HL-60 (cell line): ENCODE data around the gene DBP.

Experiments used
- DNase-seq, 2 experiments: peaks; one replicate each; pipeline ENCODE4 v3.0.0-alpha.2; 2010 to 2020; ENCODE audit warnings: low read depth in 1 of 2, low spot score in 1 of 2
- H3K27ac ChIP-seq: fragments of 250-450 bp; sonication (Bioruptor Pico); replicated peaks from 2 replicates; pipeline ENCODE4 v1.5.1; 2020; ENCODE audit warnings: mild to moderate bottlenecking, moderate library complexity
- H3K27me3 ChIP-seq: fragments of 250-450 bp; sonication (Bioruptor Pico); 2 replicates; pipeline ENCODE4 v1.5.1; 2021; ENCODE audit warnings: mild to moderate bottlenecking, moderate library complexity; ENCODE audit not compliant: insufficient read depth, poor library complexity, severe bottlenecking
- H3K4me3 ChIP-seq: replicated peaks from 2 replicates; pipeline ENCODE4 v1.5.1; 2011; ENCODE audit warnings: mild to moderate bottlenecking, control low read depth, low read length; ENCODE audit not compliant: insufficient read depth
- CTCF ChIP-seq: IDR thresholded peaks from one replicate; pipeline ENCODE4 v1.5.1; 2011; ENCODE audit warnings: low read length, control low read depth, inconsistent platforms; ENCODE audit not compliant: insufficient read depth
- GABPA ChIP-seq: IDR thresholded peaks from 2 replicates; pipeline ENCODE4 v1.6.1; 2012; ENCODE audit warnings: low read depth
- POLR2AphosphoS5 ChIP-seq: IDR thresholded peaks from 2 replicates; pipeline ENCODE4 v1.6.1; 2012; ENCODE audit warnings: low read depth
- REST ChIP-seq: IDR thresholded peaks from 2 replicates; pipeline ENCODE4 v1.6.1; 2012; ENCODE audit warnings: low read depth; ENCODE audit not compliant: insufficient replicate concordance
- SPI1 ChIP-seq: IDR thresholded peaks from 2 replicates; pipeline ENCODE4 v1.6.1; 2012; ENCODE audit warnings: low read depth, mild to moderate bottlenecking, borderline replicate concordance

DBP gene

GRCh38 chr19:48603449-48603848 is 33.7 kb downstream of the DBP start:
- no peak for TF ChIP-seq GABPA
- TF ChIP-seq CTCF: no peak
- TF ChIP-seq SPI1: no peak
- Histone ChIP-seq H3K27ac (no peak overlapping the region), H3K4me3 (no peak overlapping the region), H3K27me3 (no peaks in the 10 kb centered on the region)
- DNase-seq: no peak

GRCh38 chr19:48603001-48603400 is 34.2 kb downstream of the DBP start:
- Histone ChIP-seq H3K27me3 (no peaks in the 10 kb centered on the region), H3K4me3 (no peak overlapping the region), H3K27ac (no peak overlapping the region)
- DNase-seq: no peak
- TF ChIP-seq POLR2AphosphoS5 (no peak), CTCF (no peak), REST (no peak), SPI1 (no peak), GABPA (no peak)

GRCh38 chr19:48600679-48601417 is 36.3 kb downstream of the DBP start:
- Histone ChIP-seq H3K27ac (no peak overlapping the region), H3K4me3 (no peak overlapping the region), H3K27me3 (no peaks in the 10 kb centered on the region)
- no peak for DNase-seq
- TF ChIP-seq GABPA (no peak), POLR2AphosphoS5 (no peak), REST (no peak), SPI1 (no peak), CTCF (no peak)
